ENCODE results near the gene SEMA4D.

SEMA4D gene

DNA sequence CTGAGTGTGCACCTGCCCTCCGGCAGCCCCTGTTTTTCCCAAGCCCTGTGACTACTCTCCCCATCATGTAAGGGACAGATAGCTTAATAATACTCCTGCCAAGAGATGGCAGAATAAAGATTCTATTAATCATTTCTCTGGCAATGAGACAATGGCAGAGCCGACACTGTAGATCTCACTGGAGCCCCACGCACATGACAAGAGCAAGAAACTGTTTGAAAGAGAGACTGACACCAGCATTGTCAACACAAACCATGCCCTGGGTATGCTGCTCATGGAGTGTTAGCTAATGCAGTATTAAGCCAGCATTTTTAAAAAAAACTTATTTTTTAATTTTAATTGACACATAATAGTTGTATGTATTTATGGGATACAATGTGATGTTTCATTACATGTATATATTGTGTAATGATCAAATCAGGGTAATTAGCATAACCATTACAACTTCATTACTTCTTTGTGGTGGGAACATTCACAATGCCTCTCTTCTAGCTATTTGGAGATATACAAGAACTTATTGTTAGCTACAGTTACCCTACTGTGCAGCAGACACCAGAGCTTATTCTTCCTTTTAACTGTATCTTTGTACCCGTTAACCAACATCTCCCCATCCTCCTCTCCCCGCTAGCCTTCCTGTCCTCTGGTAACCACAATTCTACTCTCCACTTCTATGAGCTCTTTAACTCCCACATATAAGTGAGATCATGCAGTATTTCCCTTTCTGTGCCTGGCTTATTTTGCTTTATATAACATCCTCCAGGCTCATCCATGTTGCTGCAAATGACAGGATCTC lies 31.5 kb upstream of the SEMA4D start:
- no peak overlapping the region for H3K4me3 ChIP-seq (ENCODE audit: low read depth, low read length)
- TF ChIP-seq, protein P1, sequence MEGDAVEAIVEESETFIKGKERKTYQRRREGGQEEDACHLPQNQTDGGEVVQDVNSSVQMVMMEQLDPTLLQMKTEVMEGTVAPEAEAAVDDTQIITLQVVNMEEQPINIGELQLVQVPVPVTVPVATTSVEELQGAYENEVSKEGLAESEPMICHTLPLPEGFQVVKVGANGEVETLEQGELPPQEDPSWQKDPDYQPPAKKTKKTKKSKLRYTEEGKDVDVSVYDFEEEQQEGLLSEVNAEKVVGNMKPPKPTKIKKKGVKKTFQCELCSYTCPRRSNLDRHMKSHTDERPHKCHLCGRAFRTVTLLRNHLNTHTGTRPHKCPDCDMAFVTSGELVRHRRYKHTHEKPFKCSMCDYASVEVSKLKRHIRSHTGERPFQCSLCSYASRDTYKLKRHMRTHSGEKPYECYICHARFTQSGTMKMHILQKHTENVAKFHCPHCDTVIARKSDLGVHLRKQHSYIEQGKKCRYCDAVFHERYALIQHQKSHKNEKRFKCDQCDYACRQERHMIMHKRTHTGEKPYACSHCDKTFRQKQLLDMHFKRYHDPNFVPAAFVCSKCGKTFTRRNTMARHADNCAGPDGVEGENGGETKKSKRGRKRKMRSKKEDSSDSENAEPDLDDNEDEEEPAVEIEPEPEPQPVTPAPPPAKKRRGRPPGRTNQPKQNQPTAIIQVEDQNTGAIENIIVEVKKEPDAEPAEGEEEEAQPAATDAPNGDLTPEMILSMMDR (IDR thresholded peaks at IDR 0.05; ENCODE audit: low read depth, low read length): no peak

- H3K4me3 ChIP-seq (ENCODE audit: low read depth, low read length): no peak overlapping the region
- TF ChIP-seq, protein P1 (IDR thresholded peaks at IDR 0.05; ENCODE audit: low read depth, low read length): no peak
Observed at GRCh38 chr9:89528540-89528939, 30.6 kb upstream of the SEMA4D start.

GRCh38 chr9:89528131-89528530 lies 30.2 kb upstream of the SEMA4D start:
- H3K4me3 ChIP-seq (ENCODE audit: low read depth, low read length): no peak overlapping the region
- TF ChIP-seq, protein P1 (IDR thresholded peaks at IDR 0.05; ENCODE audit: low read depth, low read length): no peak

DNA sequence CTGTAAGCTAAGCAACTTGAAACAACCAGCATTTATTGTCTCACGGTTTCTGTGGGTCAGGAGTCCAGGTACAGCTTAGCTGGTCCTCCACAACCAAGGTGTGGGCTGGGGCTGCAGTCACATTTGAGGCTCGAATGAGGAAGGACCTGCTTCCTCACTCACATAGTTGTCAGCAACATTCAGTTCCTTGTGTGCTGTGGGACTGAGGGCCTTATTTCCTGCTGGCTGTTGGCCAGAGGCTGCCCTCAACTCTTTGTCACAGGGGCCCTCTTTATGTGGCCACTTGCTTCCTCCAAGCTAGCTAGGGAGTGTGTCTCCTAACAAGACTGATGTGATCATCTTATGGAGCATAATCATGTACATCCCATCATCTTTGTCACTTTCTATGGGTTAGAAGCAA lies 29.2 kb upstream of the SEMA4D start:
- no peak overlapping the region for H3K4me3 ChIP-seq (ENCODE audit: low read depth, low read length)
- TF ChIP-seq, protein P1 (IDR thresholded peaks at IDR 0.05; ENCODE audit: low read depth, low read length): no peak

- TF ChIP-seq, protein P1 (IDR thresholded peaks at IDR 0.05; ENCODE audit: low read depth, low read length): no peak
- no peak overlapping the region for H3K4me3 ChIP-seq (ENCODE audit: low read depth, low read length)
Observed at GRCh38 chr9:89526667-89527066, 28.8 kb upstream of the SEMA4D start.

- TF ChIP-seq, protein P1 (IDR thresholded peaks at IDR 0.05; ENCODE audit: low read depth, low read length): no peak
- no peak overlapping the region for H3K4me3 ChIP-seq (ENCODE audit: low read depth, low read length)
Observed at GRCh38 chr9:89525446-89526374, 27.8 kb upstream of the SEMA4D start.

DNA sequence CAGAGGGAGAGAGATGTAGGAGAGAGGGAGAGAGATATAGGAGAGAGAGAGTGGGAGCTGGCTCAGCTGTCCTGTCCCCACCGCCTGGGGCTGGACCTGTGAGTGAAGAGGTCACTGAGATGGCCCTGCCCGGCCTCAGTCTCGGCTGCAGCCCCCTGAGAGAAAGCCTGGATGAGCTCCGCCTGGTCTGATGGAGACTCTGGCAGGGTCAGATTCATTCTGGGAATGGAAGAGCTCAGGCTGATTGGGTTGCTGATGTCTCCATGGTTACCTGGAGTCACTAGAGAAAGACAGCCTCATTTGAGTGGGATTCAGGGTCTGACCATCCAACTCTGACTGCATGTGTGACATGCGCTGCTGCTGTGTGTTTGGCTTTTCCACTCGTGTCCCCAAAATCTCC lies 27.1 kb upstream of the SEMA4D start:
- no peak overlapping the region for H3K4me3 ChIP-seq (ENCODE audit: low read depth, low read length)
- TF ChIP-seq, protein P1 (IDR thresholded peaks at IDR 0.05; ENCODE audit: low read depth, low read length): no peak

Measured in WI38 (cell line).